ENCODE results near the gene RAB39A.
A peak's percentile ranks its signal among the peaks of the same experiment; 100 is the strongest.

The RAB39A gene

DNA sequence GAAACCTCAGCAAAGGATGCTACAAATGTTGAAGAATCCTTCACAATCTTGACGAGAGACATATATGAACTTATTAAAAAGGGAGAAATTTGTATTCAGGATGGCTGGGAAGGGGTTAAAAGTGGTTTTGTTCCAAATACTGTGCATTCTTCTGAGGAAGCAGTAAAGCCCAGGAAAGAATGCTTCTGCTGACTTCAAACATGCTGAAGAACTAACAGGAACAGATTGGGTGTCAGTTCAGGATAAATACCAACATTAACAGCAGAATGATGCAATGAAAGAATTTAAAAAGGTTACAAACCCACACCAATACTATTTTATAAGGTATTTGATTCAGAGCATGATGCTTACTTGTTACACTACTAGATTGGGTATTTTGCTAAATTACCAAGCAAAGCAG is 33.9 kb downstream of the RAB39A start:
- DNase-seq (ENCODE audit: low spot score) = no peak

DNA sequence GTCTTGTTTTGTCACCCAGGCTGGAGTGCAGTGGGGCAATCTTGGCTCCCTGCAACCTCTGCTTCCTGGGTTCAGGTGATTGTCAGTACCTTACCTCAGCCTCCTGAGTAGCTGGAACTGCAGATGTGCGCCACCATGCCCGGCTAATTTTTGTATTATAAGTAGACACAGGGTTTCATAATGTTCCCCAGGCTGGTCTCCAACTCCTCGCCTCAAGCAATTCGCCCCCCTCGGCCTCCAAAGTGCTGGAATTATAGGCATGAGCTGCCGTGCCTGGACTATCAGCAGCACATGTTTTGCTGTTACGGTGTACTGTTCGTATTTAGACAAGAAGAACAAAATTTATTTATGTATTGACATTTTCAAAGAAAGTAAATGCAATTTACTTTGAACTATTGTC is 34.8 kb downstream of the RAB39A start:
- DNase-seq (ENCODE audit: low spot score) = no peak

DNA sequence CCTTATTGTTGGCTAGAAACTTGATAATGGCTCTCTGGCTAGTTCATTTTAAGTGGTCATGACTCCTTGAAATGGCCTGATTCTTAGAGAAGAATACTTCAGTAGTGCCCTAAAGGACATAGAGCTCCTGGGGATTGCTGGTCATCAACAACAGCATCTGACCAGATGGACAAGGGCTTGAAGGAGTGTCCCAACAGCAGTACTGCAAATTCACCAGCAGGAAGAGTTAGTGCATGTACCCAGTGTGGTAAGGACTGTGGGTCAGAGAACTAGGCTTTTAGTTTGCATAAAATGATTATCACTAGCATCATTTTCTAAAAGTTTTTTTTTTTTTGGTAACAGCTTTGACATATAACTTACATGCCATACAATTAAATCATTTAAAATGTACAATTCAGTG is 41.0 kb downstream of the RAB39A start:
- no peak for DNase-seq (ENCODE audit: low spot score)

DNA sequence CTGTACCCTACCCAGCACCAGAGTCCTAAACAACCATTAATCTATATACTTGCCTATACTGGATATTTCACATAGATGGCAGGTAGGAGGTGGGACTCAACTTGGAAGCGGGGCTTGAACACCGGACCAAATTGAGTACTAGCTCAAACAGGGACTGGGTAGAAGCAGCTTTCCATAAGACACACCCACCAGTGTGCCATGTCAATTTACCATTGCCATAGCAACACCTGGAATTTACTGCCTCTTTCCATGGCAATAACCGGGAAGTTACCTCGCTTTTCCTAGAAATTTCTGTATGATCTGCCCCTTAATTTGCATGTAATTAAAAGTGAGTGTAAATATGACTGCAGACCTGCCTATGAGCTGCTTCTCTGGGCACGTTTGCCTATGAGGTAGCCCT is 41.8 kb downstream of the RAB39A start:
- DNase-seq (ENCODE audit: low spot score) = no peak

DNA sequence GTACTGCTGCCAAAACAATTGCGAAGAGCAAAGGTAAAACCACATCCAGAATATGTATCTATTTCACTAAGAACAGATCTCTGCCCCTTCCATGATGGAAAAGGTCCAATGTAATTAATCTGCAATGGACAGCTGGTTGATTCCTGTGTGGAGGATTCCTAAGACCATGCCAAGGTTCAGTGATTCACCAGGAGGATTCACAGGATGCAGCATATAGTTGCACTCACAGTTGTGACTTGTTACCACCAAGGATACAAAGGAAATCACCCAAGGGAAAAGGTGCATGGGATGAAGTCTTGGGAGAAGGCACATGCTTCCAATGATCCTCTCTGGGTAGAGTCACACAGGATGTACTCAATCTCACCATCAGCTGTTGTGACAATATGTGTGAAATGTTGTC is 45.4 kb downstream of the RAB39A start:
- DNase-seq (ENCODE audit: low spot score) = no peak

DNA sequence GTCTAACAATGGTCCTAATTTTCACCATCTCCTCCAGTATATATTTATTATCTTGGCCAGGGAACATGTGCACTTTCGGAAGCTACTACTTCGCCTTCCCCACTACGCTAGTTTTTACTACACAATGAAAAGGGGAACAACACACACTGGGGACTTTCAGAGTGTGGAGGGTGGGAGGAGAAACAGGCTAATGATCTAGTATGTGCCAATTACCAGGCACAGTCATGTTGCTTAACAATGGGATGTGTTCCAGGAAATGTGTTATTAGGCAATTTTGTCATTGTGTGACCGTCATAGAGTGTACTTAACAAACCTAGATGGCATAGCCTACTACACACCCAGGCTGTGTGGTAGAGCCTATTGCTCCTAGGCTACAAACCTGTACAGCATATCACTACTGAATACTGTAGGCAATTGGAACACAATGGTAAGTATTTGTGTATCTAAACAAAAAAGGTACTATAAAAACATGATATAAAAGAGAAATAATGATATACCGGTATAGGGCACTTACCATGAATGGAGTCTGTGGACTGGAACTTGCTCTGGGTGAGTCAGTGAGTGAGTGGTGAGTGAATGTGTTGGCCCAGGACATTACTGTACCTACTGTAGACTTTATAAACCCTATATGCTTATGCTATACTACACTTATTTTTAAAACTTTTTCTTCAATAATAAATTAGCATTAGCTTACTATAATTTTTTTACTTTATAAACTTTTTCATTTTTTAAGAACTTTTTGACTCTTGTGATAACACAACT is 60.3 kb downstream of the RAB39A start:
- no peak for DNase-seq (ENCODE audit: low spot score)

DNA sequence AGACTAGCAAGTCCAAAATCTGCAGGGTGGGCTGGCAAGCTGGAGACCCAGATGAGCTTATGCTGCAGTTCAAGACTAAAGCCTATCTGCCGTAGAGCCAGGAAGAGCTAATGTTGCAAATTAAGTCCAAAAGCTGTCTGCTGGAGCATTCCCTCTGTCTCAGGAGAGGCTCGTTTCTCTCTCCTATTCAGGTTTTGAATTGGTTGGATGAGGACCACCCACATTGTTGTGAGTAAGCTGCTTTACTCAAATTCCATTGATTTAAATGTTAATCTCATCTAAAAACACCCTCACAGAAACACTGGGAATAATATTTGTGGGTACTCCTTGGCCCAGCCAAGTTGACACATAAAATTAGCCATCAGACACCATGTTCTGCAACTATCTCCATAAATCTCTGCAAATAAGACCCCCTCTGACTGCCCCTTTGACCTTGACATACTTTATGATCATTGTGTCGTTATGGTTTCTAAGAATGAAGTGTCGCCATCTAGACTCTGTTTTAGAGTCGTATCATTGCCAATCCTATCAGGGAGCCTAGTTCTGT is 63.7 kb downstream of the RAB39A start:
- DNase-seq (ENCODE audit: low spot score) = no peak

DNA sequence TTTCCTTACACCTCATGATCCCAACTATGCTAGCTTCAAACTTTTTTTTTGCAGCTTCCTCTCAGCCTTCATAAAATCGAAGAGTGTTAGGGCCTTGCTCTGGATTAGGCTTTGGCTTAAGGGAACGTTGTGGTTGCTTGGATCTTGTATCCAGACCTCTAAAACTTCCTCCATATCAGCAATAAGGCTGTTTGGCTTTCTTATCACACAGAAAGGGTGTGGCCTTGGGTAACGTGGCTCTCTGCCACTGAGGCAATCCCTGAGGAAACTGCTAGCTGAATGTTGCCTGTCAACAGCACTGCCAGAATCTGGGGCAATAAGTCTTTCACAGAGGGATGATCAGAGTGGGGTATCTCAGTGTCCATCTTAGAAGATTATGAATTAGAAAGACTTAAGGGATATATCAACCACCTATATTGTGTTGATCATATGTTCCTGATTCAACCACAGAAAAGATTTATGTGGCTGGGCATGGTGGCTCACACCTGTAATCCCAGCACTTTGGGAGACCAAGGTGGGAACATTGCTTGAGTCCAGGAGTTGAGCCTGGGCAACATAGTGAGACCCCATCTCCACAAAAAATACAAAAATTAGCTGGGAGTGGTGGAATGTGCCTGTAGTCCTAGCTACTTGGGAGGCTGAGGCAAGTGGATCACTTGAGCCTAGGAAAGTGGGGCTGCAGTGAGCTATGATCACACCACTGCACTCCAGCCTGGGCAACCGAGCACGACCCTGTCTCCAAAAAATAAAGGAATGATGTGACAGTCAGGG is 67.9 kb downstream of the RAB39A start:
- DNase-seq (ENCODE audit: low spot score) = no peak

DNA sequence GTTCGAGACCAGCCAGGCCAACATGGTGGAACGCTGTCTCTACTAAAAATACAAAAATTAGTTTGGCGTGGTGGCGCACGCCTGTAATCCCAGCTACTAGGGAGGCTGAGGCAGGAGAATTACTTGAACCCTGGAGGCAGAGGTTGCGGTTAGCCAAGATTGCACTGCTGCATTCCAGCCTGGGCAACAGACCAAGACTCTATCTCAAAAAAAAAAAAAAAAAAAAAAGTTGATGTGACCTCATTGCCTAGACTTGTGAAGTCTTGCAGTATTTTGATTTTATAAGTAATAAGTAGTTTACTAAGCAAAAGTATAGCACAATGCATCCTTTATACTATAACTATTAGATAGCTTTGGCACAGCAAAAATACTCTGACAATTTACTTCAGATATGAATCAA is 70.5 kb downstream of the RAB39A start:
- DNase-seq (ENCODE audit: low spot score) = no peak

DNA sequence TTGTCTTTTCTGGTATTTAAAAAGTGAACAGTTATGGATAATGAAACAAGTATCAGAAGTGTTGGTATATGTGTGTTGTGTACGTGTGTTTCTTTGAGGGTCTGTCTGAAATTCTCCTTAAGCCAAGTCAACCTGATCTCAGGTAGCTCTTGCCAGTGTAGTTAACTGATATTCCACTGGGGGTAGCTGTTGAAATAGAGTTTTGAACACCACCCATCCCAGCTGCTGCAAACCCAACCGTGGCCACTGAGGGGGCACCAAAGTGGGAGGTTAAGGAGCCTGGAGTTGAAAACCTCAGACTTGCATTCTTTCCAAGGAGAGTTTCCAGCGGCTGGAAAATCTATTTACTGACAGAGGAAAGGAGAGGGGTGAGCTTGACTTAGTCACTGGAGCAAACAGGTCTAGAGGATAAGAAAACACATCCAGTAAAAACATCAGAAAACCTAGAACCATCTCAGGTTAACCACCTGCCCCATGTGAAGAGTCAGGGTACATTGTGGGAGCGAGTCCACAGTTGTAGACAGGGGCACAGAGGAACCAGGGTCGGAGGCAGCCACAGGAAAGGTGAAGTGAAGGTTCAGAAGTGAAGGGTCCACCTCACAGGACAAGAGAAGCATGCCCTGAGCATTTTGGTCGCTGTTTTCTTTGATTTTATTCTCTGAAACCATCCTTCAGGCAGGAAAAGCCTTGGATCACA is 71.7 kb downstream of the RAB39A start:
- peak; percentile 88 for DNase-seq (ENCODE audit: low spot score)

DNA sequence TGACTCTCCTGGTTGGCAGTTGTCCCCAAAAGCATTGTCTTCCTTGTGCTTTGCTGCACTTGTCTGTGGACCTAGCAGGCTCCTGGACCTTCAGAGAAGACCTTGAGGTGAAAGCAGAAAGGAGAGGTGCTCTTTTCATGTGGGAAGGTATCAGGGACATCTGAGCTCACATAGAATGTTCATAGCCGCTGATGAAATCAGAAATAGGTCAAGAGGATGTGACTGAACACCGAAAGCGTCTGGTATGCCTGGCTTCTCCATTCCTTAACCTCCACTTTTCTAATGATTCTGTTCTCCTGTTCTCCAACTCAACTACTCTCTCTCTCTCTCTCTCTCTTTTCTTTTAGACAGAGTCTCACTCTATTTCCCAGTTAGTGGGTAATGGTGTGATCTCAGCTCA is 74.2 kb downstream of the RAB39A start:
- DNase-seq (ENCODE audit: low spot score) = no peak

DNA sequence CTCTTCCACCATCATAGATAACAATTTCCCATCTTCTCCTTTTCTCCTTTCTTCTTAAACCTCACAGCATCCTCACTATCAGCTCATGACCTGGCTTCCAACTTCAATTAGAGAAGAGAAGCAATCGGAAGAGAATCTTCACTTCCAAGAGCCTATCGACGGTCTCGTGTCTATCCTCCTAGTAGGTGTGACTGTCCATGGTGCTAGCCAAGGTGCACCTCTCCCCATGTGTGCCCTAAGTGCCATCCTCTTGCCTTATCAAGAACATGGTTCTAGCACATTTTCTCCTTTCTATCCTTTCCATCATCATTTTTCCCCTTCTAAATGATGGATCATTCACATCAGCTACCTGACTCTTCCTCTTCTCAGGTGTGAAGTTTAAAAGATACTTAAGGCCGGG is 75.4 kb downstream of the RAB39A start:
- no peak for DNase-seq (ENCODE audit: low spot score)

DNA sequence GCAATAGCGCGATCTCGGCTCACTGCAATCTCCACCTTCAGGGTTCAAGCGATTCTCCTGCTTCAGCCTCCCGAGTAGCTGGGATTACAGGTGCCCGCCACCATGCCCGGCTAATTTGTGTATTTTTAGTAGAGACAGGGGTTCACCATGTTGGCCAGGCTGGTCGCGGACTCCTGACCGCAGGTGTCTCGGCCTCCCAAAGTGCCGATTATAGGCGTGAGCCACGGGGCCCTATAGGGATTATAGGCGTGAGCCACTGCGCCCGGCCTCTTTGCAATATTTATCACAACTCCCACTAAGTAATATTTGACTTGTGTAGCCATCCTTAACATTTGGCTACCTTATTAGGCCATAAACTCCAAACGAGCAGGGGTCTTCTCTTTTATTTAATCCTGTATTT is 79.6 kb downstream of the RAB39A start:
- no peak for DNase-seq (ENCODE audit: low spot score)

DNA sequence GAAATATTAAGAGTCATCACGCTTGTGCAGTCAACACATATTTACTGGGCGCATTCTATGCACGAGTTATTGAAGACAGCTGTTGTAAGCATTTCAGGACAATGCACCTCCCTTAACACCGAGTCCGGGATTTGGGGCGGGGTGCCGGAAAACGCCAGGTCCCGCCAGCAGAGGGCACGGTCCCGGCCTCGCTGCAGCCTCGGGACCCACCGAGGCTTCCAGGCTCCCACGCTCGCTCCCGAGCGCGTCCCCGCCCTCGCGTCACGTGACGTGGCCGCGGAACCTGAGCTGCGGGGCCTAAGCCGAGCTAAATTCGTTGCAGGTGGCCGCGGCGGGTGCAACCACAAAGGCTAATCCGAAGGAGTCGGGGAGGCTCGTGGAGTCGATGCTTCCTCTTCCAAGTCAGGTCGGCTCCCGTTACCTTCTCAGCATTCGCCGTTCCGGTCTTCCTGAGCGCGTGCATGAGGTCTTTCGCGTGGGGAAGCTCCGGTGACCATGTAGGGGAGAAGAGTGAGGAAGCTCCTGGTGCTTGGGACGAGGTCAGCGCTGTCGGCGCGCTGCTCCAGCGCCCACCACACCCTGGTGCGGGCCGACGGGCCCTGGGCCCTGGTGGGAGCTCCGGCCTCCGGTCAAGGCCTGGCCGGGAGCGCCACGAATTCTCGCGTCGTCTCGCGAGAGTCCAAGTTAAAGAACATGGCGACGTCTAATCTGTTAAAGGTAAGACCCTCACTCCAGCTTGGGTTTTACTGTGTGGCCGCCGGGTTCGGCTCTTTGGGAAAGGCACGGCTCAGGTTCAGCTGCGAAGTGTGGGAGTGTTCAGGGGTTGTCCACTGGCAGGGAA is 80.6 kb downstream of the RAB39A start, which contains the start of gene CUL5:
TSS of gene CUL5 (plus strand) at position 243 of the 841 bp plus-strand sequence. CDS start at position 694, 451 bp downstream.
- DNase-seq (ENCODE audit: low spot score) = peak; percentile 91

DNA sequence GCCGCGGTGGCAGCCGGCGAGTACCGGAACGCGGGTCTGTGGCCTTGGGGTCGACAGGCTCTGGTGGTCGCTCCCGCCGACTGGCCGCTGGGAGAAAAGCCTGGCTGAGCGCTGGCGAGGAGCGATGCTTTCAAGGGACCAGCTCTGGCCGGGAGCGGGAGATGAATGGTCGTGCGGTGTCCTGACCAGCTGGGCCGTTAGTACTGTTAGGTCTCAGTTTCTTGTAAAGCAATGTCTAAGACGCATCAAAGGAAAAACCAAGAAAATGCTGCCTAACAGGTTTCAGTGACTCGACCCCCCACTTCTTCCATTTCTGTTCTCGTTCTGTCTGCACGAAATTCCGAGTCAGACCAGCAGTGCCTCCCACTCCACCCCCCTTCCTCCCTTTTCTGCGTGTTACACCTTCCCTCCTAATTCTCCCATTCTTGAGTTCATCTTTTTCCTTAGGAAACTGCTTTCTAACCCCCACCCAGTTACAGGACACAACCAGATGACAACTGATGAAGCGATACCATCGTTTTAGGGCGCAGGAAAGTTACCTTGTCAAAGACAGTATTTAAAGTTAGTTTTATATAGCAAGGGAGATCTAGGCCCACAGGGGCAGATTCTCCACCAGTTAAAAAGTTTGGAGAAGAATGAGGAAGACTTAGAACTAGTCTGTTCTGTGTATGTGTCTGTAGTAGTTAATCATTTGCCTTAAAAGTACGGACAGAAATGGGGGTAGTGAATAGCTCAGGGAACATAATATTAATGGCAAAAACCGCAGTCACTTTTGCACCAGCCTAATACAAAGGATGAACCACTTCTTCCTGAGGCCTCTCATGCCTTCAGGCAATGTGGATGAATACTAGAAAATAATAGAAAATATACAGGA is 81.5 kb downstream of the RAB39A start:
- DNase-seq (ENCODE audit: low spot score) = no peak

DNA sequence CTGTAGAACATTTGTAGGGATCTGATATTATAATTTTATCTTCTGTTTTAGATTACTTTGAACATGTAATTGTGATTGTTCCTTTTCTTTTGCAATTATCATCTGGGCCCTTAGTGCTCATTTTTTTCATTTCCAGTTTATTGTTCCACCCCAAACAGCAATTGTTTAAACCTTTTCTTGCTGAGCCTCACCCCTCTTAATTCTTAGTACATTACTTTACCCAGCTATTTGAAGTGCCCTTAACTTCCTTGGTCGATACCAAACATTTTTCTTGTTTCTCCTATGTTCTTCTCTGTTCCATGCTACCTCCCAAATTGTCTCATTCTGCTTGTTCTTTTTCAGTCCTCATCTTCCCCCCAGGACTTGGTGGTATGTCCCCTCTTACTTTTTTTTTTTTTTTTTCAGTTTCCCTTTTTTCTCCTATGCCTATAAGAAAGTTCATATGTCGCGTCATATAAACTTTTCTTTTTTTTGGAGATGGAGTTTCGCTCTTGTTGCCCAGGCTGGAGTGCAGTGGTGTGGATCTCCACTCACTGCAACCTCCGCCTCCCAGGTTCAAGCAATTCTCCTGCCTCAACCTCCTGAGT is 84.0 kb downstream of the RAB39A start:
- no peak for DNase-seq (ENCODE audit: low spot score)
